Measurements from ENCODE around the gene UQCC2.

- TF ChIP-seq POLR2A (IDR thresholded peaks at IDR 0.05; ENCODE audit: low read depth, low read length) (no peak), POLR2AphosphoS5 (IDR thresholded peaks at IDR 0.05; ENCODE audit: low read depth, low read length) (no peak)
Observed at GRCh38 chr6:33678233-33678931, 33.1 kb downstream of the UQCC2 start.
